Ascending aorta (tissue), 2 donors: ENCODE results near the gene TM9SF3. TPM values are rescaled to one million over a fixed set of nuclear protein-coding genes. Genes with fewer than 3 reads are reported as not detected.

ENCODE experiments used
- DNase-seq, 2 donors: peaks; one replicate each; pipeline ENCODE4 v3.0.0-alpha.2; 2019; ENCODE audit warnings: low spot score in 2 of 2
- H3K27ac ChIP-seq, 2 donors: fragments of 200-600 bp; sonication (generic); one replicate each; pipeline ENCODE4 v1.5.1; 2016 to 2017; ENCODE audit warnings: mild to moderate bottlenecking in 1 of 2
- H3K27me3 ChIP-seq: fragments of 200-600 bp; sonication (generic); one replicate; pipeline ENCODE4 v1.5.1; 2017
- H3K36me3 ChIP-seq, 2 donors: fragments of 200-600 bp; sonication (generic); one replicate each; pipeline ENCODE4 v1.5.1; 2016
- H3K4me1 ChIP-seq, 2 donors: fragments of 200-600 bp; sonication (generic); one replicate each; pipeline ENCODE4 v1.5.1; 2016 to 2017; ENCODE audit warnings: mild to moderate bottlenecking in 1 of 2
- H3K4me3 ChIP-seq, 2 donors: fragments of 200-600 bp; sonication (generic); one replicate each; pipeline ENCODE4 v1.5.1; 2016 to 2017; ENCODE audit warnings: mild to moderate bottlenecking in 1 of 2
- H3K9me3 ChIP-seq, 2 donors: fragments of 200-600 bp; sonication (generic); one replicate each; pipeline ENCODE4 v1.5.1; 2016
- CTCF ChIP-seq, 3 experiments: fragments of 200-600 bp in 2 of 3; fragments of 450-650 bp in 1 of 3; sonication (generic) in 2 of 3; IDR thresholded peaks; one replicate each; pipeline ENCODE4 v1.5.1; 2016 to 2019; ENCODE audit warnings: antibody characterized with exemption in 3 of 3, mild to moderate bottlenecking in 1 of 3, moderate library complexity in 1 of 3
- intact Hi-C: fragments of 100-400 bp; cut with DNase I; formaldehyde crosslinking; loops from one replicate; pipeline ENCODE4 v1.15.1; 2023
- total RNA-seq: library from RNA; depleted of rRNA; stranded (reverse); fragments of >200 nt; gene quantifications from one replicate; pipeline ENCODE4 v1.1.0, GENCODE V29; 2016

TM9SF3 gene
- total RNA-seq, 1 donor from 2014 or later, result 30.4 TPM

- peak in 1 of 2 donors; percentile 30 for DNase-seq
- no peaks in the 10 kb centered on the region for H3K4me1 ChIP-seq
- TF ChIP-seq CTCF (IDR thresholded peaks at IDR 0.05), result no peak
- no peak overlapping the region for H3K27ac ChIP-seq
- H3K27me3 ChIP-seq, result no peaks in the 10 kb centered on the region
- no peaks in the 10 kb centered on the region for H3K9me3 ChIP-seq
- no peaks in the 10 kb centered on the region for H3K36me3 ChIP-seq
- H3K4me3 ChIP-seq, result no peak overlapping the region
- intact Hi-C loops, result no loop called here
Observed at GRCh38 chr10:96625173-96625572, 38.4 kb upstream of the TM9SF3 start.

GRCh38 chr10:96622013-96622787, 35.4 kb upstream of the TM9SF3 start:
- intact Hi-C loops, result no loop called here

GRCh38 chr10:96619796-96620773, 33.3 kb upstream of the TM9SF3 start:
- no peak overlapping the region for H3K27ac ChIP-seq

More at GRCh38 chr10:96622013-96622787, 35.4 kb upstream of the TM9SF3 start:
- no peak for TF ChIP-seq CTCF (IDR thresholded peaks at IDR 0.05)
- no peak overlapping the region for H3K4me3 ChIP-seq
- H3K27me3 ChIP-seq, result no peaks in the 10 kb centered on the region
- DNase-seq, result peak in 1 of 2 donors; percentile 19
- no peaks in the 10 kb centered on the region for H3K36me3 ChIP-seq
- H3K9me3 ChIP-seq, result no peaks in the 10 kb centered on the region
- no peak overlapping the region for H3K27ac ChIP-seq
- H3K4me1 ChIP-seq, result peaks cover 0 to 4% of the 10 kb centered on the region in 2 donors

GRCh38 chr10:96619120-96619519, 32.3 kb upstream of the TM9SF3 start:
- intact Hi-C loops, result no loop called here
- no peak for TF ChIP-seq CTCF (IDR thresholded peaks at IDR 0.05)
- H3K27ac ChIP-seq, result no peak overlapping the region
- peaks cover 0 to 4% of the 10 kb centered on the region in 2 donors for H3K4me1 ChIP-seq
- no peak for DNase-seq
- H3K27me3 ChIP-seq, result no peaks in the 10 kb centered on the region
- no peaks in the 10 kb centered on the region for H3K36me3 ChIP-seq
- no peak overlapping the region for H3K4me3 ChIP-seq
- H3K9me3 ChIP-seq, result no peaks in the 10 kb centered on the region

More at GRCh38 chr10:96619796-96620773, 33.3 kb upstream of the TM9SF3 start:
- intact Hi-C loops, result no loop called here
- Histone ChIP-seq H3K27me3 (no peaks in the 10 kb centered on the region), H3K9me3 (no peaks in the 10 kb centered on the region), H3K36me3 (no peaks in the 10 kb centered on the region), H3K4me1 (peaks cover 0 to 4% of the 10 kb centered on the region in 2 donors), H3K4me3 (no peak overlapping the region)
- peak in 1 of 2 donors; percentile 8 for DNase-seq
- TF ChIP-seq CTCF (IDR thresholded peaks at IDR 0.05), result no peak

GRCh38 chr10:96618653-96619052, 31.8 kb upstream of the TM9SF3 start:
- Histone ChIP-seq H3K9me3 (no peaks in the 10 kb centered on the region), H3K4me3 (no peak overlapping the region), H3K27me3 (no peaks in the 10 kb centered on the region), H3K36me3 (no peaks in the 10 kb centered on the region), H3K4me1 (peaks cover 0 to 4% of the 10 kb centered on the region in 2 donors), H3K27ac (no peak overlapping the region)
- no peak for DNase-seq
- TF ChIP-seq CTCF (IDR thresholded peaks at IDR 0.05), result no peak
- intact Hi-C loops, result no loop called here
